ENCODE data around the gene PPFIA4. TPM values are rescaled to one million over a fixed set of nuclear protein-coding genes. Genes with fewer than 3 reads are reported as not detected.

PPFIA4 gene
- total RNA-seq, 1 donor from 2014 or later = 4.9 TPM

- Mint-ChIP-seq H3K4me3 (no peak overlapping the region), H3K27ac (no peak overlapping the region), H3K36me3 (no peaks in the 10 kb centered on the region), H3K4me1 (ENCODE audit: unreplicated experiment) (peaks cover 44% of the 10 kb centered on the region), H3K9me3 (no peaks in the 10 kb centered on the region), H3K27me3 (peaks cover 32% of the 10 kb centered on the region)
- no peak for TF ChIP-seq CTCF (conservative IDR thresholded peaks at IDR 0.05)
- DNase-seq (ENCODE audit: extremely low spot score, unreplicated experiment) = no peak
Observed at GRCh38 chr1:203049576-203050180, 23.4 kb downstream of the PPFIA4 start.

- H3K36me3 Mint-ChIP-seq = no peaks in the 10 kb centered on the region
- H3K27ac Mint-ChIP-seq = no peak overlapping the region
- no peaks in the 10 kb centered on the region for H3K9me3 Mint-ChIP-seq
- no peak overlapping the region for H3K4me3 Mint-ChIP-seq
- no peak for TF ChIP-seq CTCF (conservative IDR thresholded peaks at IDR 0.05)
- DNase-seq (ENCODE audit: extremely low spot score, unreplicated experiment) = no peak
- peaks cover 29% of the 10 kb centered on the region for H3K27me3 Mint-ChIP-seq
- H3K4me1 Mint-ChIP-seq (ENCODE audit: unreplicated experiment) = peaks cover 45% of the 10 kb centered on the region
Observed at GRCh38 chr1:203050826-203051225, 24.5 kb downstream of the PPFIA4 start.

- H3K9me3 Mint-ChIP-seq = no peaks in the 10 kb centered on the region
- H3K27me3 Mint-ChIP-seq = peaks cover 29% of the 10 kb centered on the region
- peaks cover 42% of the 10 kb centered on the region for H3K4me1 Mint-ChIP-seq (ENCODE audit: unreplicated experiment)
- H3K36me3 Mint-ChIP-seq = no peaks in the 10 kb centered on the region
- no peak for TF ChIP-seq CTCF (conservative IDR thresholded peaks at IDR 0.05)
- no peak overlapping the region for H3K27ac Mint-ChIP-seq
- H3K4me3 Mint-ChIP-seq = no peak overlapping the region
- no peak for DNase-seq (ENCODE audit: extremely low spot score, unreplicated experiment)
Observed at GRCh38 chr1:203051841-203052324, 25.6 kb downstream of the PPFIA4 start.

DNA sequence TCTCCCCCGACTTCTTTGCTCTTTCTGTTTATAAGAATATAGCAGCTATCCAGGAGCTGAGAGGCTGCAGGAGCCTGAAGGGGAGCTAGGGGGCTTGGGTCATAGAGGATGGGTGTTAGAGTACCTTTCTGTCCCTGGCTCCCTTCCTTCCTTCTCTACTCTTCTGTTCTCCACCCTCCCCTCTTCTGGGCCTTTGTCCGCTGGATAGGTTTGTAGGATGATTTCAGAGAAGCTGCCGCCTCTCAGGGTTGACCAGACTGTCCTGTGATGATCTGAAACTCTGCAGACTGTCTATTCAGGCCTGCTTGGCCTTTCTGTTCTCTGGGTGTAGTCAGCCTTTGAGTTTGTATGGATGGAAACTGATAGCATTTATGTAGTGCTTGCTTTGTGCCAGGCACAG, 26.3 kb downstream of the PPFIA4 start:
- no peak overlapping the region for H3K27ac Mint-ChIP-seq
- H3K27me3 Mint-ChIP-seq = peaks cover 23% of the 10 kb centered on the region
- H3K36me3 Mint-ChIP-seq = no peaks in the 10 kb centered on the region
- no peak for TF ChIP-seq CTCF (conservative IDR thresholded peaks at IDR 0.05)
- peaks cover 40% of the 10 kb centered on the region for H3K4me1 Mint-ChIP-seq (ENCODE audit: unreplicated experiment)
- no peak overlapping the region for H3K4me3 Mint-ChIP-seq
- H3K9me3 Mint-ChIP-seq = no peaks in the 10 kb centered on the region
- DNase-seq (ENCODE audit: extremely low spot score, unreplicated experiment) = no peak

GRCh38 chr1:203054184-203054583, 27.9 kb downstream of the PPFIA4 start:
- H3K36me3 Mint-ChIP-seq = no peaks in the 10 kb centered on the region
- DNase-seq (ENCODE audit: extremely low spot score, unreplicated experiment) = no peak
- H3K4me3 Mint-ChIP-seq = no peak overlapping the region
- peaks cover 41% of the 10 kb centered on the region for H3K4me1 Mint-ChIP-seq (ENCODE audit: unreplicated experiment)
- H3K27me3 Mint-ChIP-seq = peaks cover 21% of the 10 kb centered on the region
- H3K27ac Mint-ChIP-seq = no peak overlapping the region
- no peak for TF ChIP-seq CTCF (conservative IDR thresholded peaks at IDR 0.05)
- H3K9me3 Mint-ChIP-seq = no peaks in the 10 kb centered on the region
